Fibroblast of skin of back (primary cell): Measurements from ENCODE around the gene DST. TPM values are rescaled to one million over a fixed set of nuclear protein-coding genes. Genes with fewer than 3 reads are reported as not detected.
A peak's percentile ranks its signal among the peaks of the same experiment; 100 is the strongest.

ENCODE experiments used
- DNase-seq: peaks from one replicate; pipeline ENCODE4 v3.0.0-alpha.2; 2013
- polyA plus RNA-seq, 2 experiments: library from polyadenylated mRNA; unstranded; fragments of 120-200 nt; gene quantifications; one replicate each; pipeline ENCODE4 v1.2.1, GENCODE V29; 2013; ENCODE audit not compliant: insufficient read length in 2 of 2

DST gene
- 109 TPM for polyA plus RNA-seq (2013, experiment 1 of 2; ENCODE audit: insufficient read length)
- polyA plus RNA-seq (2013, experiment 2 of 2; ENCODE audit: insufficient read length), result 78.5 TPM

GRCh38 chr6:56642366-56643261 is at the start of gene DST:
TSS of gene DST (minus strand) at chr6:56642889.
- DNase-seq, result peak; percentile 89

GRCh38 chr6:56691814-56692213 is 49.1 kb upstream of the DST start:
- no peak for DNase-seq

GRCh38 chr6:56691286-56691595 is 48.6 kb upstream of the DST start:
- no peak for DNase-seq

- peak; percentile 82 for DNase-seq
These were observed 48.0 kb upstream of the DST start for GRCh38 chr6:56690519-56691285.

GRCh38 chr6:56689663-56690062 is 47.0 kb upstream of the DST start:
- DNase-seq, result no peak

- no peak for DNase-seq
These were observed 46.4 kb upstream of the DST start for GRCh38 chr6:56689114-56689513.

- DNase-seq, result no peak
These were observed 45.8 kb upstream of the DST start for GRCh38 chr6:56688521-56688920.

GRCh38 chr6:56687551-56687950 is 44.9 kb upstream of the DST start:
- DNase-seq, result no peak

- DNase-seq, result no peak
These were observed 43.7 kb upstream of the DST start for GRCh38 chr6:56686429-56686828.

GRCh38 chr6:56685994-56686393 is 43.3 kb upstream of the DST start:
- DNase-seq, result no peak

GRCh38 chr6:56685102-56685733 is 42.5 kb upstream of the DST start:
- no peak for DNase-seq

GRCh38 chr6:56684342-56685101 is 41.8 kb upstream of the DST start:
- no peak for DNase-seq

- DNase-seq, result peak; percentile 97
These were observed 41.2 kb upstream of the DST start for GRCh38 chr6:56683882-56684281.

GRCh38 chr6:56682635-56683034 is 39.9 kb upstream of the DST start:
- no peak for DNase-seq

- peak; percentile 56 for DNase-seq
These were observed 34.9 kb upstream of the DST start for GRCh38 chr6:56677559-56677958.

- no peak for DNase-seq
These were observed 29.2 kb upstream of the DST start for GRCh38 chr6:56671651-56672461.

GRCh38 chr6:56671160-56671559 is 28.5 kb upstream of the DST start:
- no peak for DNase-seq

GRCh38 chr6:56669041-56669440 is 26.4 kb upstream of the DST start:
- no peak for DNase-seq

- no peak for DNase-seq
These were observed 25.5 kb upstream of the DST start for GRCh38 chr6:56668158-56668557.

GRCh38 chr6:56667336-56667735 is 24.6 kb upstream of the DST start:
- no peak for DNase-seq

GRCh38 chr6:56664029-56664428 is 21.3 kb upstream of the DST start:
- no peak for DNase-seq

- DNase-seq, result no peak
These were observed 20.7 kb upstream of the DST start for GRCh38 chr6:56663344-56663743.
